Activated naive CD4-positive, alpha-beta T cell treated with anti-CD3 and anti-CD28 coated beads, Interleukin-2, amount 50 U/mL, for 72 hours (primary cell): ENCODE results near the gene ABCE1. TPM values are rescaled to one million over a fixed set of nuclear protein-coding genes. Genes with fewer than 3 reads are reported as not detected.

Experiments used
- ATAC-seq, 2 donors: fragments of 150-1000 bp; cut with Tn5 transposase; 2 replicates each; pipeline ENCODE4 v1.10.0; 2021; ENCODE audit warnings: mild to moderate bottlenecking in 2 of 2, moderate library complexity in 2 of 2
- DNase-seq, 2 donors: peaks; one replicate each; pipeline ENCODE4 v3.0.0; 2021 to 2022; ENCODE audit warnings: low spot score in 2 of 2
- H3K27ac Mint-ChIP-seq, 2 donors: one replicate each; pipeline ENCODE4 v1.8.0; 2022; ENCODE audit warnings: mild to moderate bottlenecking in 2 of 2, mixed read lengths in 2 of 2
- H3K36me3 Mint-ChIP-seq, 2 donors: one replicate each; pipeline ENCODE4 v1.8.0; 2022; ENCODE audit warnings: mixed read lengths in 2 of 2
- H3K9me3 Mint-ChIP-seq, 2 donors: one replicate each; pipeline ENCODE4 v1.8.0; 2022; ENCODE audit warnings: mixed read lengths in 2 of 2
- total RNA-seq, 2 donors: library from RNA; stranded (reverse); gene quantifications; one replicate each; pipeline ENCODE4 v1.2.3, GENCODE V29; 2022

Gene ABCE1
- total RNA-seq: 100 to 1,000 TPM; 131 to 162 TPM

- Mint-ChIP-seq H3K9me3 (peaks cover 0 to 8% of the 10 kb centered on the region in 2 donors), H3K27ac (peak within 1 kb of the TSS; percentile 96 to 99), H3K36me3 (peaks cover 41 to 44% of the 10 kb centered on the region in 2 donors)
- DNase-seq: peak; percentile 90 to 95
- peak; percentile 83 to 96 for ATAC-seq
Measured at GRCh38 chr4:145097821-145098674, at the start of gene ABCE1, which contains the start of gene ANAPC10. Gene ABCE1 (plus strand): TSS chr4:145098311. CDS start chr4:145104413, 6,102 bp downstream. Gene ANAPC10 (minus strand): TSS chr4:145098196. CDS start chr4:145096099, 2,097 bp downstream.

GRCh38 chr4:145048817-145049216 is 49.3 kb upstream of the ABCE1 start:
- peaks cover 5 to 16% of the 10 kb centered on the region in 2 donors for H3K36me3 Mint-ChIP-seq
- ATAC-seq: peak in 1 of 2 donors; percentile 55

GRCh38 chr4:145049241-145049640 is 48.9 kb upstream of the ABCE1 start:
- ATAC-seq (no peak), DNase-seq (no peak)
- Mint-ChIP-seq H3K36me3 (peaks cover 5 to 16% of the 10 kb centered on the region in 2 donors), H3K27ac (no peak overlapping the region), H3K9me3 (no peaks in the 10 kb centered on the region)

More at GRCh38 chr4:145048817-145049216, 49.3 kb upstream of the ABCE1 start:
- no peaks in the 10 kb centered on the region for H3K9me3 Mint-ChIP-seq
- no peak overlapping the region for H3K27ac Mint-ChIP-seq
- DNase-seq: no peak

DNA sequence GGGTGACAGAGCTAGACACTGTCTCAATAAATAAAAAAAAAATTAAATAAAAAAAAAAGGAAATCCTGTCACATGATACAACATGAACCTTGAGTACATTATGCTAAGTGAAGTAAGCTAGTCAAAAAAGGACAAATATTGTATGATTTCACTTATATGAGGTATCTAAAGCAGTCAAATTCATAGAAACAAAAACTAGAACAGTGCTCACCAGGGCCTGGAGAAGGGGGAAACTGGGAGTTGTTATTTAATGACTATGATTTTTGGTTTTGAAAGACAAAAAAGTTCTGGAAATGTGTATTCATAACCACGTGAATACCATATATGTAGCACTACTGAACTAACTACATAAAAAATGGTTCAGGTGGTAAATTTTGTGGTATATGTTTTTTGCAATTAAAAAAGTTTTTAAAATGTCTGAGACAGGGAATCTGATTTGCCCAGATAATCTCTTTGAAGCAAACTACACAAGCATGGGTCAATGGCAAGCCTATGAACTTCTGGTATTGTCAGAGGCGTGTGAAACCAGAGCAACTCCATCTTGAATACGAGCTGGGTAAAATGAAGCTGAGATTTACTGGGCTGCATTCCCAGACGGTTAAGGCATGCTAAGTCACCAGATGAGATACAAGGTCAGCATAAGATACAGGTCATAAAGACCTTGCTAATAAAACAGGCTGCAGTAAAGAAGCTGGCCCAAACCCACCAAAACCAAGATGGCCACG is 42.4 kb upstream of the ABCE1 start:
- ATAC-seq: peak; percentile 62 to 88
- no peak for DNase-seq
- Mint-ChIP-seq H3K27ac (no peak overlapping the region), H3K9me3 (no peaks in the 10 kb centered on the region), H3K36me3 (peaks cover 4 to 5% of the 10 kb centered on the region in 2 donors)

DNA sequence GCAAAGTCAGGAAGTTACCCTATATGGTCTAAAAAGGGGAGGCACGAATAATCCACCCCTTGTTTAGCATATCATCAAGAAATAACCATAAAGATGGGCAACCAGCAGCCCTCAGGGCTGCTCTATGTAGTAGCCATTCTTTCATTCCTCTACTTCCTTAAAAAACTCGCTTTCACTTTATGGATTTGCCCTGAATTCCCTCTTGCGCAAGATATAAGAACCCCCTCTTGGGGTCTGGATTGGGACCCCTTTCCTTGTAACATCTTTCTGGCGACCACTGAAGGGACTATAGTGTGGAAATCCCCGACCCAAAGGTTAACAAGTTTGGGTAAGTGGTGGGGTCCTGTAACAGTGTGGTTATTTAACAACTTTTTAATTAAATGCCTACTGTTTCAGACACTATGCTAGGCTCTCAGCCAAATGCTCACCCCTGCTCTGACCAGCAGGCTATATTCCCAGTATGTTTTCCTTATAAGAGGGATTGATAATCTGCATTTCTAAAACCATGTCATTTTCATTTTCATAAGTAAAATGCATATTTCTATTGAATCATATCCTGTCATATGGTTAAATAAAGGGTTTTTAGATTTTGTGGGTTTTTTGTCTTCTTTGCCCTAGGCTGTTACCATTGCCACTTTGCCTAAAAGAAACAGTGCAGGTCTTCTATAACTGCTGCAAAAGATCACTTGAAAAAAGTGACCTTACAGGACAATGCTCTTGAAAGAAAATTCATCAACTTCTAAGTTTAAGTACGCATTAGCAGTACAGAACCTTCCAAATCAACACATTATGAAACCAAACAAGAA is 41.6 kb upstream of the ABCE1 start:
- ATAC-seq: peak; percentile 39 to 46
- DNase-seq: no peak
- H3K9me3 Mint-ChIP-seq: no peaks in the 10 kb centered on the region
- no peaks in the 10 kb centered on the region for H3K36me3 Mint-ChIP-seq
- H3K27ac Mint-ChIP-seq: no peak overlapping the region

DNA sequence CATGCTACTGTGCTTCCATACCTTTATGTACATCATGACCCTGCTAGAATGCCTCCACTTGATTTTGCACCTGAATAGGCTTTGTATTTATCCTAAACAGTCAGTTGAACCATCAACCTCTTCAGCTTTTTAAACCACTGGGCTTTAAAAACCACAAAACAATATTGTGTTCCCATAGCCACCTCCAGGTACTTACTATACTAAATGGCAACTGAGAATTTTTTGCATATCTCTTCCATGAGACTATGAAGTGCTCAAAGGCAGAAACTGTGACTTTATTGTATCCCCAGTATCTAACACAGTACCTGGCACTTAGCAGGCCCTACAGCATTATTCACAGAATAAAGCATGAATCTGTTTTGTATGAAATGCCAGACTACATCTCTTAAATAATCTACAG is 39.9 kb upstream of the ABCE1 start:
- no peak for DNase-seq
- no peak for ATAC-seq
- no peak overlapping the region for H3K27ac Mint-ChIP-seq

DNA sequence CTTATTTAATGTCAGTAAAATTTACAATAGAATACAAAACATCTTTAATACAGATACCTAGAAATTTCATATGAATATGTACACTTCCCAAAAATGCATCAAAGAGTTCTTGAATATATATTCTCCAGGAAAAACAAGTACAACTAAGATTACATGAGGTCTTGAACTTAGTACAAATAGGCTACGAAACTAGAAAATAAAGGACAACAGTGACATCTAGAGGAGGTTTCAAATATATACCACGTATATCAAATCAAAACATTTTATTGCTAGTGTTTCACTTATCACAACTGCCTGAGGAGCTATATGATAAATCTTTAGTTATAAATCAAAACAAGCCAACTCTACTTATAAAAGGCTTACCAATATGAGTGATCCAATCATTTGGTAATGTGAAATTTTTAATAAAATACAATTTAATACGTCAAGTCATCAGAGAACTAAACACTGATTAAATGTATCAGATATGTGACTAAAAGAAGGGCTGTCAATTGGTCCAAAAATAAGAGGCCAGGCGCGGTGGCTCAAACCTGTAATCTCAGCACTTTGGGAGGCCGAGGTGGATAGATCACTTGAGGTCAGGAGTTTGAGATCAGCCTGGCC is 36.7 kb upstream of the ABCE1 start:
- H3K36me3 Mint-ChIP-seq: no peaks in the 10 kb centered on the region
- DNase-seq (no peak), ATAC-seq (peak in 1 of 2 donors; percentile 59)
- no peaks in the 10 kb centered on the region for H3K9me3 Mint-ChIP-seq
- H3K27ac Mint-ChIP-seq: no peak overlapping the region

More for the DNA sequence above, 39.9 kb upstream of the ABCE1 start:
- Mint-ChIP-seq H3K9me3 (no peaks in the 10 kb centered on the region), H3K36me3 (no peaks in the 10 kb centered on the region)

DNA sequence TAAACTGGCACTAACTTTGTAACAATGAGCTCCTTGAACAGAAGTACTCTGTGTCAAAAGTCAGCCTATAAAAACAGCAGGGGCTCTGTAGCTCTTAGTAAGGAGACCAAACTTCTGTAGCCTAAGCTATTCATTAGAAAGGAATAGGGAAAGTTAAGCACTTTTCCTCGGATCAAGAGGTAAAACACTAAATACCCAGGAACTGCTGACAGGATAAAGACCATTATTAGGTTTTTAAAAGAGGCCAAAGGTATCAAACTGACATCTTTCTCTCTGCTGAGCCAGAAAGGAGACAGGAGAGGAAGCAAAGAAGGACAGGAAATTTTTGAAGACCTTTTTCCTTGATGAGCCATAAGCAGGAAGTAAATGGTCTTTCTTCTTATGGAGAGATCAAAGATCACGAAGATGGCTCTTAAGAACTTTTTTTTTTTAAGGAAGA is 32.0 kb upstream of the ABCE1 start:
- DNase-seq (no peak), ATAC-seq (no peak)
- peak overlapping the region; percentile 39 to 44 for H3K27ac Mint-ChIP-seq
- H3K36me3 Mint-ChIP-seq: peaks cover 0 to 6% of the 10 kb centered on the region in 2 donors
- H3K9me3 Mint-ChIP-seq: no peaks in the 10 kb centered on the region

GRCh38 chr4:145069361-145069760 is 28.8 kb upstream of the ABCE1 start:
- Mint-ChIP-seq H3K9me3 (no peaks in the 10 kb centered on the region), H3K36me3 (peaks cover 0 to 6% of the 10 kb centered on the region in 2 donors), H3K27ac (no peak overlapping the region)
- DNase-seq: no peak
- no peak for ATAC-seq

DNA sequence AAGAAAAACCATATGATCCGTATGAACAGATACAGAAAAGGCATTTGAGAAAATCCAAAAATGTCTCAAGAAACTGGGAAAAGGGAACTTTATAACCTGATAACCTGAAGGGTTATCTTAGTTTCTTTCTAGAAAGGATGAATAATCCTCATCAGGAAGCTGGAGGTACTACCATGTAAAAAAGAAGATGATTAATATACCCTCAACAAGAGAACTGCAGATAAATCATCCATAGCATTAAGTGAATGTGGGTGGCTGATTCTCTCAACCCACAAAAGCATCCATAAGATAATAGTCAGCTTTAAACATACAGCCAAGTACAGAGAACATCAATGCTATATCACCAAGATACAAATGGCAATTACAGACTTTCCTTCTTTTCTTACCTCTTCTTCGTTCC is 26.6 kb upstream of the ABCE1 start:
- ATAC-seq: no peak
- Mint-ChIP-seq H3K36me3 (peaks cover 6 to 12% of the 10 kb centered on the region in 2 donors), H3K9me3 (no peaks in the 10 kb centered on the region), H3K27ac (no peak overlapping the region)
- no peak for DNase-seq

- DNase-seq (no peak), ATAC-seq (peak; percentile 50 to 92)
- Mint-ChIP-seq H3K27ac (peak overlapping the region; percentile 40 to 62), H3K36me3 (peaks cover 32 to 42% of the 10 kb centered on the region in 2 donors), H3K9me3 (peaks cover 3 to 5% of the 10 kb centered on the region in 2 donors)
Measured at GRCh38 chr4:145075742-145076468, 22.2 kb upstream of the ABCE1 start.

- Mint-ChIP-seq H3K27ac (peak overlapping the region; percentile 40 to 62), H3K36me3 (peaks cover 32 to 42% of the 10 kb centered on the region in 2 donors), H3K9me3 (peaks cover 3 to 5% of the 10 kb centered on the region in 2 donors)
- DNase-seq: no peak
- no peak for ATAC-seq
Measured at GRCh38 chr4:145076469-145076855, 21.6 kb upstream of the ABCE1 start.

GRCh38 chr4:145081756-145082155 is 16.4 kb upstream of the ABCE1 start:
- no peak overlapping the region for H3K27ac Mint-ChIP-seq
- ATAC-seq (no peak), DNase-seq (no peak)
- H3K36me3 Mint-ChIP-seq: peaks cover 30 to 38% of the 10 kb centered on the region in 2 donors
- peaks cover 3 to 5% of the 10 kb centered on the region in 2 donors for H3K9me3 Mint-ChIP-seq

DNA sequence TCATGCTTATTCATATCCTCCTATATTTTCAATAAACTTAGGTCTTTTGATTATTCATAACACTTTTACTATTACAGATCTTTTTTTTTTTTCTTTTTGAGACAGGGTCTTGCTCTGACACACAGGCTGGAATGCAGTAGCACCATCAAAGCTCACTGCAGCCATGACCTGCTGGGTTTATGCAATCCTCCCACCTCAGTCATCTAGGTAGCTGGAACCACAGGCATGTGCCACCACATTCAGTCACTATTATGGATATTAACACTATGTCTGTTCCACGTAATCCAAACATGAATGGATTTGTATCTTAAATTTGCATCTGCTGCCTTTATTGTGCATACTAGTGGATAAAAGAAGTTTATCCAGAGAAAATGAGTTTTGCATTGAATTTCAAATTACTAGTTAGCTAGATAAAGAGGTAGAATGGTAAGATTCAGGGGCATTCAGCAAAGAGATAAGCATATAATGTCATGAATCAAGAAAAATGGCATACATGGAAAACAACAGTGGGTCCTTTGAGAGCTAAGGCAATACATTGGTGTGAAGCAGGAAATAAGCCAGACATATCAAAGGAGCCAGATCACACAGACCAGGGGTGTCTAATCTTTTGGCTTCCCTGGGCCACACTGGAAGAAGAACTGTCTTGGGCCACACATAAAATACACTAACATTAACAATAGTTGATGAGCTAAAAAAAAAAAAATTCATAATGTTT is 14.1 kb upstream of the ABCE1 start:
- DNase-seq: no peak
- H3K9me3 Mint-ChIP-seq: peaks cover 0 to 5% of the 10 kb centered on the region in 2 donors
- peak; percentile 63 to 65 for ATAC-seq
- H3K27ac Mint-ChIP-seq: no peak overlapping the region
- H3K36me3 Mint-ChIP-seq: peaks cover 17 to 31% of the 10 kb centered on the region in 2 donors

GRCh38 chr4:145090380-145090779 is 7.7 kb upstream of the ABCE1 start:
- ATAC-seq: no peak
- no peak for DNase-seq
- Mint-ChIP-seq H3K27ac (no peak overlapping the region), H3K36me3 (peaks cover 39 to 65% of the 10 kb centered on the region in 2 donors), H3K9me3 (peaks cover 0 to 12% of the 10 kb centered on the region in 2 donors)
